HT-29 (cell line): Measurements from ENCODE around the gene MTA3. TPM values are rescaled to one million over a fixed set of nuclear protein-coding genes. Genes with fewer than 3 reads are reported as not detected.
"Not testable (repeated sequence)": the region's sequence is repeated elsewhere in the genome, so short reads cannot be mapped to it uniquely, and the experiment has no call there.

Experiments
- DNase-seq: peaks from one replicate; pipeline ENCODE4 v3.0.0-alpha.2; 2015; ENCODE audit warnings: low spot score
- total RNA-seq: library from RNA; depleted of rRNA; stranded (reverse); fragments of >200 nt; shearing (Covaris generic); gene quantifications from 2 replicates; pipeline ENCODE4 v1.2.3, GENCODE V29; 2014

The MTA3 gene
- total RNA-seq, 1 experiment from 2014 or later, result 18.4 TPM

DNA sequence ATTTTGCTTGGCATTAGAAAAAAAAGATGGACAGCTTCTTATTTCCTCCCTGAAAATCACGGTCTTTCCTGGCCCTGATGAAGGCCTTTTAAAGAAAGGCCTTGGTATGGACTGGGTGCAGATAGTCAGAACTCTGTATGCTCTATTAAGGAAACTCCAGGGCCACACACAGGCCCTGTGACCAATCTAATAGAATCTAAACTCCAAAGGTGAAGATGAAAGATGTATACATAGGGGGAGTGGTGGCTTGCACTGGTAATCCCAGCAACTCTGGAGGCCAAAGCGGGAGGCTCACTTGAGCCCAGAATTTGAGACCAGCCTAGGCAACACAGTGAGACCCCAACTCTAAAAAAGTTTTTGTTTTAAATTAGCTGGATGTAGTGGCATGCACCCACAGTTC is 158.2 kb downstream of the MTA3 start:
- DNase-seq, result no peak

DNA sequence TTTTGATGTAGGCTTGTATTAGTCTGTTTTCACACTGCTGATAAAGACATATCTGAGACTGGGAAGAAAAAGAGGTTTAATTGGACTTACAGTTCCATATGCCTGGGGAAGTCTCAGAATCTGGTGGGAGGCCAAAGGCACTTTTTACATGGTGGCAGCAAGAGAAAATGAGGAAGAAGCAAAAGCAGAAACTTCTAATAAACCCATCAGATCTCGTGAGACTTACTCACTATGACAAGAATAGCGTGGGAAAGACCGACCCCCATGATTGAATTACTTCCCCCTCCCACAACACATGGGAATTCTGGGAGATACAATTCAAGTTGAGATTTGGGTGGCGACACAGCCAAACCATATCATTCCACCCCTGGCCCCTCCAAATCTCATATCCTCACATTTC is 162.9 kb downstream of the MTA3 start:
- DNase-seq, result not testable (repeated sequence)

DNA sequence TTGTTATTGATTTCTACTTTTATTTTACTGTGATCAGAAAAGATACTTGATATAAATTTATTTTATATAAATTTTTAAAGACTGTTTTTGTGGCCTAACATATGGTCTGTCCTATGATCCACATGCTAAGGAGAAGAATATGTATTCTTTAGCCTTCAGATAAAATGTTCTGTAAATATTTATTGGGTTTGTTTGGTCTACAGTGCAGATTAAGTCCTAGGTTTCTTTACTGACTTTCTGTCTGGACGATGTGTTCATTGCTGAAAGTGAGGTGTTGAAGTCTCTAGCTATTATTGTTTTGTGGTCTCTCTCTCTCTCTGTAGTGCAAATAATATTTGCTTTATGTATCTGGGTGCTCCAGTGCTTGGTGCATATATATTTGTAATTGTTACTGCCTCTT is 165.4 kb downstream of the MTA3 start:
- DNase-seq, result no peak

DNA sequence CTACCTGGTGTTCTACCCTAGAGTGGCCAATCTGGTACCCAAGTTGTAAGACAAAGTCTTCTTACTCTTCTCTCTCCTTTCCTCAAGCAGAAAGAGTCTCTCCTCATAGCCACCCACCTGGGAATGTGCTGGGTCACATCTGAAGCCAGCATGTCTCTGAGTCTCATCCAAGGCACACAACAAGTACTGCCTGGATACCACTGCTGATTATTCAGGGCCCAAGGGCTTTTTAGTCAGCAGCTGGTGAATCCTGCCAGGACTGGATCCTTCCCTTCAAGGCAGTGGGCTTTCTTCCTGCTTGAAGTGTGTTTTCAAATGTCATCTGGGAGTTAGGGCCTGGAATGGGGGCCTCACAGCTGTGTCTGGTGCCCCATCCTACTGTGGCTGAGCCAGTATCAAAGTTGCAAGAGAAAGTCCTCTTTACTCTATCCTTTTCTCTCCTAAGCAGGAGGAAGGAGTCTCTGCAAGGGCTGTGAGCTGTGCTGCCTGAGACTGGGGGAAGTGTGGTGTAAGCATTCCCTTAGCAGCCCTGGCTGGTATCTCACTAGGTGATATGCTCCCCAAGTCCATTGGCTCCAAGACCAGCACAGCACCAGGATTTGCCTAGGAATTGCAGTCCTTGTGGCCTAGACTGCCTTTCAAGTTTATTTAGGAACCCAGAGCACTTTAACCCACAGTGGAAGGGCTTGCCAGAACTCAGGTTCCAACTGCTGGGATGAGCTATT is 168.3 kb downstream of the MTA3 start:
- DNase-seq, result no peak

DNA sequence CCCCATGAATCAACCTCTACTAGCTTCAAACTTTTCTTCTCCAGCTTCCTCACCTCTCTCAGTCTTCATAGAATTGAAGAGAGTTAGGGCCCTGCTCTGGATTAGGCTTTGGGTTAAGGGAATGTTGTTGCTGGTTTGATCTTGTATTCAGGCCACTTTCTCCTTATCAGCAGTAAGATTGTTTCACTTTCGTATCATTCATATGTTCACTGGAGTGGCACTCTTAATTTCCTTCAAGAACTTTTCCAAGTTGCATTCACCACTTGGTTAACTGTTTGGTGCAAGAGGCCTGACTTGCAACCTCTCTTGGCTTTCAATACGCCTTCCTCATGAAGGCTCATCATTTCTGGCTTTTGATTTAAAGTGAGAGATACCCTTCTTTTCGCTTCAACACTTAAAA is 172.7 kb downstream of the MTA3 start:
- DNase-seq, result no peak

DNA sequence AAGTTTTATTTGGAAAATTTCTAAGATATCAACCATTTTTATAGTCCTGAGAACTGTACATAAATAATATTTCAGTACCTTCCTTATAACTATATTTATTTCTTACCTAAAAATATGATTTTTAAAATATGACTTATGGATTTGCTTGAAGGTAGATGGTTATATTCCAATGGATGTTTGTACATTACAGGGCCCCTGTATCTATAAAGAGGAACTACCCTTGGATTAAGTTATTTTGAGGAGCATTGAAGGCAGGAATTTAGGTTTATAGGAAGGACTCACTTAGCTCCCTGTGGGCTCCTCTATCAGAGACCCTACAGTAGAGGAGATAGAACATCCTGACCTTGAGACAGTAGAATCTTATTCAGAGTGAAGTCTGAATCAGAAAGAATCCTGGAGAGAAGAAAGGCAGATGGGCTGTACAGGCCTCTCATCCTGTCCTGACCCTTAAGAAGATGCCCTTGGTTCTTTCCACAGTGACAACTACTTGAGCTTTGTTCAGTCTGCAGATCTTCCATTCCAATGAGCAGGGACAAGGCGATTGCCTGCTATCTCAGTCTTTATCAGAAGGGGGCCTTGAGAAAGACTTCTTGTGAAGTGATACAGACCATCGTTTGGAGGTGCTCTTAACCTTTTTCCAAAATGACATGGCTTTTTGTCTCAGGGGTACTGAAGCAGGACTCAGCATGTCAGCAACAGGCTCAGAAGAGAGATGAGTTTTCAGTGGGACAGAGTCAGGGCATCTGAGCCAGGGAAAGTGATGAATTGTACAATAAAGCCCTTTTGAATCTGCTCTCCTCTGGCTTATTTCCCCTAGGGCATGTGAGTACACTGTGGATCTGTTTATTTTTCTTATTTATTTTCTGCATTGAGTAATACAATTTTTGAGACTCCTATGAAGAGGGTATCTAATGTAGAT is 174.6 kb downstream of the MTA3 start:
- DNase-seq, result no peak

DNA sequence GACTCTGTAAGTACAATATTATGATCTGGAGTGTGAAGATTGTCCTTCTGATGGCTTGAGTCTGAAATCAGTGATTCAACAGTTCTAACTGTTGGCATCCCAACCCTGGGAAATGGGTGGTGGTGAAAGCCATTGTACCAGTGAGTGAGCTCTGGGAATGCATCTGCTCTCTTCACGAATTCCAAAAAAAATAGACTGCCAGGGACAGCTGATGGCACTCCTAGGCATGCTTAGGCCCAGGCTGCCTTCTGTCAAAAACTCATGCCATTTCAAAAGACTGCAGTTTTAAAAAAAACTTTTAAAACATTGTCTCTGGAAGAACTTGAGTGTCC is 175.2 kb downstream of the MTA3 start:
- DNase-seq, result no peak

DNA sequence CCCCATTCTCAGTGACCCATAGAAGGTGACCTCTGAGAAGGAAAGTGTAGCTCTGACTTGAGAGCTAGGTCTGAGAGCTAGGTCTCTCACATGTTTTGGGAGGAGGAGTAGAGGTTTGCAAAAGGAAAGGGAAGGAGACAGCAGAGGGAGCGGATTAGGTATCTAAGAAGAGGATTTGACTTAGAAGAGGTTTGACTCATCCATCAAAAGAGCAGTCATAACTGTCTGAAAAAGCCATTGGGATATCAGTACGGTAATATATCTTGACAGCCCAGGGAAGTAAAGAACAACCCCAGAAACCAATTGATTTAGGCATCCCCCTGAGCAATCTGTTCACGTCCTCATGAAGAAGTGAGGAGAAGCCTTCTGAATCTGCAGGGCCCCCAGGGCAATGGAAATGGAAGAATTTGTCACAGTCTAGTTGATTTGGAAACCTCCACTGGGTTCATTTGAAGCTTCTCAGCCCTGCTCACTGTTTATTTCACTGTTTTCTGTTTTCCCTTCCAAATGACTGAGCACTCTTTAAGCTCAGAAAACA is 176.2 kb downstream of the MTA3 start:
- DNase-seq, result no peak

DNA sequence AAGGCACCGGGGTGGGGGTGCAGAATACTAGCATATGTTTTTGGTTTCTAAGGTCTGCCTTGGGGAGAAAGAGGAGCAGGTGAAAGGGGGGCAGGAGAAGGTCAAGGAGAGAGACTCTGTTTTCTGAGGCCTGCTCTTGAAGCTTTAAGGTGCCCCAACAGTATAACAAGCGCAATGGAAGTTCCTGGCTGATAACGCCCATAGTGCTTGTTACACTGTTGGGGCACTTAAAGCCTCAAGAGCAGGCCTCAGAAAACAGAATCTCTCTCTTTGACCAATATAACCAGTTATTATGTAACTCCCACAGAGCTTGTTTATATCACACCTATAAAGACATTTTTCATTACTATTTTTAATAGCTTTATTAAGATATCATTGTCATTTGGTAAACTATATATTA is 179.0 kb downstream of the MTA3 start:
- no peak for DNase-seq

DNA sequence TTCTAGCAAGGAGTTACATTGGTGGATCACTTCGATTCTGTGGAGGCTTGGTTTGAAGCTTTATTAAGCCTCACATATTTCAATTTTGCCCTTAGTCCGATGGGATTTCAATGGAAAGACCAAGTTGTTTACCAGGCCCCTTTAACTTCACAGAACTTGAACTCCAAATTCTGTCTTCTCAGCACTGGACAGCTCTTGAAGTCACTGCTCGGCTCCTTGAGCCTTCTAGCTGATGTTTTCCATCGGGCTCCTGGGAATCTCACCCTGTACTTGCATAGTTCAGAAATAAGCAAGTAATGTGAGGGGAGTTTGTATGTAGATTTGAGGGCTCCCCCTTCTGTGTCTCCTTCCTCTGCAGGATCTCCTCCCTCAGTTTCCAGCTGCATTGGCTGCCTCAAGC is 180.4 kb downstream of the MTA3 start:
- no peak for DNase-seq

DNA sequence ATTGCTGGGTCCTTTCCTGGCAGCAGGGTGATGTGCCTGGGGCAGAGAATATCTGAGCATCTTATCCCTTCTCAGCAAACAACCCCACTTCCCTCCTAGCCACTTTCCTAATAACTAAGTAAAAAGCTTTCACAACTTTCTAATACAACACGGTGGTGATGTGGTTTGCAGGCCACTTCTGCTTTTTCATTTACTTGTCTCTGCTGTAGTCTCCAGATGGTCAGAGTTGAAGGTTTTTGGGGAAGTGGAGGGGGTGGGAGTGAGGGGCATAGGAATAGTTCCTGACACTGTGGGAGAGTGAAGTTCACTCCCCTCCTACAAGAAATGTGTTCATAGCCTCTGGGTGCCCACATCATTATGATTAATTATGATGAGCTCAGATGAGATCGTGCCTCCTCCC is 183.9 kb downstream of the MTA3 start:
- no peak for DNase-seq

DNA sequence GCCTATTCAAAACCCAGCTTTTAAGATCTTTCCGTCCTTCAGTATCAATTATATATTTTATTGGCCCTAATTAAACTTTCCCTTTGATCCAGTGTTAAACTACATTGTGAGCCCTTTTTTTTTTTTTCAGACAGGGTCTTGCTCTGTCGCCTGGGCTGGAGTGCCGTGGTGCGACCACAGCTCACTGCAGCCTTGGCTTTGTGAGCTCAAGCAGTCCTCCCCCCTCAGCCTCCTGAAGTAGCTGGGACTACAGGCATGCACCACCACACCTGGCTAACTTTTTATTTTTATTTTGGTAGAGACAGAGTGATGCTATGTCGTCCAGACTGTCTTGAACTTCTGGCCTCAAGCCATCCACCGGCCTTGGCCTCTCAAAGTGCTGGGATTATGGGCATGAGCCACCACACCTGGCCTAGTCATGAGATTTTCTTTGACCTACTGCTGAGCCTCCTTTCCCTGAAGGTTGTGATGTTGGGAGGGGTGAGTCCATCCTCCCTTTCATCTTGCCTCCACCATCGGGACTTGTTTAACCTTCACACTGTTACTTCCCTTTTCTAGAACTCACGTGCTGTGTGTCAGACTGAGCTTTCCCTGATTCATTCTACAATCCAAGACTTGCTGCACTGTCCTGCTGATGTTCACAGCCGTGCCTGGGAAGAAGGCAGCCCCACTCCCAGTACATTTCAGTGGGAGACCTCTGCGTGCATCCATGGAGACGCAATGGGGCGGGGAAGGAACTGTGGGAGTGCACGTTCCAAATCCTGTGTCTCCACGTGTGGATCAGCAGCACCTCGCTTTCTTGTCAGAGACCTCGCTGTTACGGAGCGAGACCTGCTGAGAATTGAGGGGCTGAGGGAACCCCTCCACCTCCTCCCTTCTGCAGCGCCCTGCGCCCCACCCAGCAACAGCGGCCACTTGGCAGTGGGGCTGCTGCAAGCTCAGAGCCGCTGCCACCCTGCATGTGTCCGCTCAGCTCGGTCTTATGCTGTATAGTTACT is 184.7 kb downstream of the MTA3 start:
- DNase-seq, result no peak

DNA sequence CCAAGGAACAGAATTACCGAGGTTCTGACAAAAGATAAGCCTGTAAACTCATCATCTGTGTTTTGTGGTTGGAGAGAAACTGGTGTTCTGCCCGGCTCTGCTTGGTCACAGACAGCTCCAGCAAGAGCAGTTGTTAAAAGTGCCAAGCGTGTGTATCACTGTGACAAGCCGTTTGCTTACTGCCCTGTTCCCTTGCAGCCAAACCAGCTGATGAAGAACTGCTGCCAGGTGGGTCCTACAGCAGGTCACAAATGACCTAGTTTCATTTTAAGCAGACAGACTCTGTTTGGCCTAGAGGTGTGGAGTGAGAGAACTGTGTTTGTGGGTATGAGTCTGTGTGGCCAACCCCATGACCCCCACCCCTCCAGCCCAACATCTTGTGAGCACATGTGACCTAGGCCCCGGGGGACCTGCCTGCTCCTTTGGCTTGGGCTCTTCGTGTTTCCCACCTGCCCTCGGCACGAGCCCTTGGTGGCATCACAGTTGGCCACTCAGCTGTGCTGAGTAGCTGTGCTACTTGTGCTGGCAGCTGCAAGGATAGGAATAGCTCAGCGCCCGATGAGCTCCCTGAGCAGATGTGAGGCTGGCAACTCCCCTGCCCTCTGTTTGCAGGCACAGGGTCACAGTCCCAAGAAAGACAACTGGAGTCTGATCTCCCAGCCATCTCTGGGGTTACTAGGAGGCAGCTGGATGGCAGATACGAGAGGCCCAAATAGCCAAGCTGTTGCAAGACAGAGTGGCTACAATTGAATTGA is 185.8 kb downstream of the MTA3 start:
- DNase-seq, result no peak

DNA sequence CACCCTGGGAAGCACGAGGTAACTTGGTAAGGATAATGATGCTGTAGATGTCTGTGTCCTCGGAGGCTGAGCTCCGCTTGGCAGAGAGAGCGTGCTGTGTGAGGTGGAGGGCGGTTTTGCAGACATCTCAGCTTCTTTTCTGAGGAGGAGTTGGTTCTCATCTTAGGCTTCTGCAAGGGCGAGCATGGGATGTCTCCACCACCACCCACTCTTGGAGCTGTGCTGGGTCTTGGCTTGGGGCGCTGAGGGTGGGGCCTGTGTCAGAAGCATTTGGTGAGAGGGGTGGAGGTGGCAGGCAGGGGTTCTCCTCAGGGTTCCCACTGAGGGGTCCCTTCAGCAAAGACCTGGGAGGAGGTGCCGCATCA is 186.3 kb downstream of the MTA3 start:
- no peak for DNase-seq

DNA sequence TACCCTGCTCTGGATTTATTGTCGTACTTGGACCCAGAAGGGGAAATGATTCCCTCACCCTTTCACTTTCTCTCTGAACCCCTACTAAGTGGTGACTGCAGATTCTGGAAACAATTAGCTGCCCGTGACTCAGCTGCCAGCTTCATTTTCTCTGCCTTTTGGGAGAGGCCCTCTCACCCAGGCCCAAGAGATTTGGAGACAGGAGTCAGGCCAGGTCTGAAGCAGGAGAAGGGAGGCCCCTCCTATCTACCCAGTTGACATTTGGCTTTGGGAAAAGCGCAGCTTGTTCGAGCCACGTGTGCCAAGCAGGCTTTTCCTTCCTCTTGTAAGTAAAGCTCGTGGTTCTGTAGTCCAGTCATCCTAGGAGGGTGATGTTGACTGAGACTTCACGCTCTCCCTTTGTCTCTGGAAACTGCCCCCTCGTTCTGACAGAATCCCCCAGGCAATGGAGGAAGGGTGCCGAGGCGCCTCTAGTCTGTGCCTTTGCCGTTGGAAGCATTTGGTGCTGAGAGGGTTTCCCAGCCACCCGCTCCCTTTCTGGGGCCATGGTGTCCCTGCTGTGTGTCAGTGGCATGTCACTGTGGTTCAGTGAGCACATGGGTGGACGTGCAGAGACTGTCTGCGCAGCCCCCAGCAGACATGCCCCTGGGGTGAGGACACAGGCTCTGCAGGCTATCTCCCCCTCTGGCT is 186.9 kb downstream of the MTA3 start:
- DNase-seq, result no peak

DNA sequence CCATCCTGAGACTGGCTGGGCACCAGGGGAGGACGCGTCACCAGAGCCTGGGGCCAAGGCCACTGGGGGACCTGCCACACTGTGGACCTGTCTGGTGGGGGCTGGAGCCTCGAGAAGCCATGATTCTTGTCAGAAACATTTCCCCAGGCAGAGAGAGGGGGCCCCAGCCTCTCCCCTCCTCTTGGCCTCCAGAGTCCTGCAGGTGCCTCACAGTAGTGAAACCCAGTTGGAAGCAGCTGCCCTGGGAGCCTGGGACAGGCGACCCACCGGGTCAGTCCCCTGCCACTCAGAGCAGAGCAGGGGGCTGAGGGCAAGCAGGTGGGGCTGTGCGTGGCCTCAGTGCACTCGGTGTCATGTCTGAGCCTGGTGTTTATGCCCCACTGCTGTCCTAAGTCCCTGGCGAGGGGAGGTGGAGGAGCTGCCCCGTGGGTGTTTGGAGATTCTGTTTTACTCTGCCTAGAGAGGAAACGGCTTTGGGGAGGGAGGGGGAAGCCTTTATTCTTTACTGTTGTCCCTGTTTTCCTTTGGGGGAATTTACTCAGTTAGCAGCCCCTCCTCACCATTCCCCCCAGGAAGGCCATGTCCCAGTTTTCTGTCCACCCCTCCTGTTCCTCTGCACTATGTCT is 187.8 kb downstream of the MTA3 start:
- DNase-seq, result no peak

DNA sequence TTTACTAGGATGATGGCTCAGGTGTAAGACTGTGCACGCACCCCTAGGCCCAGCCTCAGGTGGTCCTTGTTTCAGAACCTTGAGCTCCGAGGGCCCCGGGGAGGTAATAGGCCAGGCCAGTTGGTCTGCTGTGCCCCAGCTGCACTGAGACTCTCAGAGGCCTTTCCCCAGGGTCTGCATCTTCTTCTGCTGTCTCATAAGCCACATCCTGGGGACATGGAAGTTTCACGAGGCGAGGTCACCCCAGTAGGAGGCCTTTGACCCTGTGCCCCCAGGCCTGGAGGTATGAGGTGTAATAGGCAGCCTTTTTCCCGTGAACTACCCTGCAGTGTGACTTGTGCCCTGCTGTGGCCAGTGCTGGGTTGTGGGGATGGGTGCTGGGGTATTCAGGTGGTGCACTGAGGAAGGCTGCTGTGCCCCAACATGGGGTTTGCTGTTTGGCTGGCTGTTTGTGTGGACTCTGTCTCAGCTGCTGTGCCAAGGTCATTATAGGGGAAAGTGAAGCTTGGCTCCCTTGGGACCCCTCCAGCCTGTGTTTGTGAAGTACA is 188.6 kb downstream of the MTA3 start:
- no peak for DNase-seq

DNA sequence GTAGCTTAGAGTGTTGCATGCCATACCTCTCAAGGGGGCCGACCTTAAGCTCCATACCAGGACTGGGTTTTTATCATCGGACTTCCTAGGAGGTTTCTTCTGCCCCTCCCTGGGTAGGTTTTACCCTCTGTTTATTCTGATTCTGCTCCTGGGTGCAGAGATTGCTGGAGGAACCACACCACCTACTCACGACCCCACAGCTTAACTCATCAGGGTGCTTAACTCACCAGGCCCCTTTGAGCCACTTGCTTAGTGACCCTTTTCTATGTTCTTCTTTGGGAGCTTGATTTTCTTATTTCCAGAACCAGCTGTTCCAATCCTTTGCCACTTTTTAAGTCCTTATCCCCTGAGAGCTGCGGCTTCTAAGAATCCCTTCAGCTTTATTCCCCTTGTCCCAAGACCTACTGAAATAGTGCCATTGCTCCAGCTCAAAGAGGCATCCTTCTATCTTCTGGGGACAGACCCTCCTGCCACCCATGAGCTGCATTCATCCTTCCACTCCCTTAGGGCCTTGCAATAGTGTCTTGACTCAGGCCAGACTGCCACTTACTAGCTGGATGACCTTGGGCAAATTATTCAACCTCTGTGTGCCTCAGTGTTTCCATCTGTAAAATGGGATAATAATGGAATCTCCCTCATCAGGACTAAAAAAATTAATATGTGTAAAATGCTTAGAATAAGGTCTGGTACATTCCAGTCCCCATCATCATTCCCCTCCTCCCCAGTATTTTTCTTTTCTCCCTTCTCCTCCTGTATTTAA is 189.7 kb downstream of the MTA3 start:
- no peak for DNase-seq

DNA sequence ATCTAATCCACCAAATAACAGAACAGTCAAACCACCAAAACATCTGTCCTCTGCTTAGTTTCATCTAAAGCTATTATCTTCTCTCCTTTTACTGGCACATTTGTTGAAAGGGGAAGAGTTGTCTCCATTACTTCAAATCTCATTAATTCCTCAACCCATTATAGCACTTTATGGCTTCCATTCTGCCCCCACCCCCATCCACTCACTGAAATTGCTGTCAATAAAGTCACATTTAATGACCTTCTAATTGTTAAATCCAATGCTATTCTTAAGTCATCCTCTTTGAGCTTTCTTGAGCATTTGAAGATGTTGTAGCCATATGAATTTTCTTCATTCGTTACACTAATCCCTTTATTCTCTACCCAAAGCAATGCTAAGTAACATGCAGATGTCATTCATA is 190.3 kb downstream of the MTA3 start:
- no peak for DNase-seq
